WTC11 (cell line): ENCODE results near the gene SLAMF7.
"Not testable (repeated sequence)": the region's sequence is repeated elsewhere in the genome, so short reads cannot be mapped to it uniquely, and the experiment has no call there.

Experiments used
- CTCF ChIP-seq: fragments of 200-600 bp; IDR thresholded peaks from 2 replicates; pipeline ENCODE4 v1.8.0; 2022; ENCODE audit warnings: antibody characterized with exemption
- ZNF512 ChIP-seq: sonication (generic); formaldehyde crosslinking; IDR thresholded peaks from 2 replicates; pipeline ENCODE4 v1.8.1; 2022; ENCODE audit warnings: missing genetic modification reagents, borderline replicate concordance

GRCh38 chr1:160714034-160714648 is 24.9 kb upstream of the SLAMF7 start:
- not testable (repeated sequence) for TF ChIP-seq ZNF512 (CRISPR knock-in tag); CTCF
